Cardiac fibroblast (primary cell): ENCODE results near the gene CFAP97D2.
A peak's percentile ranks its signal among the peaks of the same experiment; 100 is the strongest.
"Not testable (repeated sequence)": the region's sequence is repeated elsewhere in the genome, so short reads cannot be mapped to it uniquely, and the experiment has no call there.

Source experiments
- DNase-seq, 2 donors: peaks; one replicate each; pipeline versions ENCODE4 v3.0.0 to v3.0.0-alpha.2; 2010; ENCODE audit warnings: low read depth in 2 of 2
- H3K4me3 ChIP-seq, 2 donors: replicated peaks in 1 of 2; 1 replicate in 1 of 2; 2 replicates in 1 of 2; pipeline ENCODE4 v1.5.1; 2011; ENCODE audit warnings: low read depth in 2 of 2, low read length in 2 of 2, mild to moderate bottlenecking in 2 of 2, moderate library complexity in 1 of 2
- CTCF ChIP-seq: IDR thresholded peaks from one replicate; pipeline ENCODE4 v1.5.1; 2011; ENCODE audit warnings: low read depth, mild to moderate bottlenecking, low read length, inconsistent platforms

CFAP97D2 gene

GRCh38 chr13:114263578-114263977 is 84.5 kb downstream of the CFAP97D2 start:
- TF ChIP-seq CTCF, result no peak
- DNase-seq, result no peak
- H3K4me3 ChIP-seq, result no peak overlapping the region

- not testable (repeated sequence) for H3K4me3 ChIP-seq
- peak in 1 of 2 donors; percentile 19 for DNase-seq
Measured at GRCh38 chr13:114264313-114264712, 85.3 kb downstream of the CFAP97D2 start.

GRCh38 chr13:114264886-114265611 is 86.0 kb downstream of the CFAP97D2 start:
- TF ChIP-seq CTCF, result no peak
- DNase-seq, result peak in 1 of 2 donors; percentile 84
- no peak overlapping the region for H3K4me3 ChIP-seq

- no peak for DNase-seq
- no peak overlapping the region for H3K4me3 ChIP-seq
- TF ChIP-seq CTCF, result no peak
Measured at GRCh38 chr13:114266241-114266640, 87.2 kb downstream of the CFAP97D2 start.

GRCh38 chr13:114268344-114269280 is 89.6 kb downstream of the CFAP97D2 start:
- H3K4me3 ChIP-seq, result no peak overlapping the region
- DNase-seq, result no peak
- no peak for TF ChIP-seq CTCF

GRCh38 chr13:114269281-114269770 is 90.3 kb downstream of the CFAP97D2 start:
- H3K4me3 ChIP-seq, result no peak overlapping the region
- no peak for TF ChIP-seq CTCF
- DNase-seq, result no peak
